GM12878 (cell line): ENCODE data around the gene CACHD1. TPM values are rescaled to one million over a fixed set of nuclear protein-coding genes. Genes with fewer than 3 reads are reported as not detected.

Experiments
- ATAC-seq: fragments of 200-7000 bp; cut with Tn5 transposase; 3 replicates; pipeline ENCODE4 v1.9.1; 2020; ENCODE audit warnings: mild to moderate bottlenecking, moderate library complexity
- BruUV-seq: library from RNA; stranded (reverse); fragments of 400-500 nt; replicated peaks from 2 replicates; lab custom pipeline; 2021; lab: Mats Ljungman, UMichigan
- CTCF ChIA-PET: fragments of 300-600 bp; sonication (Branson Sonifier 250); formaldehyde crosslinking; extraction: SDS; loops from one replicate; lab custom pipeline; 2021; ENCODE audit warnings: inconsistent platforms; lab: Yijun Ruan, JAX
- POLR2A ChIA-PET: fragments of 350-600 bp; formaldehyde crosslinking; extraction: SDS; loops from one replicate; lab custom pipeline; 2021; ENCODE audit warnings: inconsistent platforms; lab: Charles Lee
- RAD21 ChIA-PET: fragments of 300-600 bp; sonication (Branson Sonifier 250); formaldehyde crosslinking; loops from one replicate; lab custom pipeline; 2023; ENCODE audit warnings: antibody characterized with exemption; ENCODE audit not compliant: unreplicated experiment; lab: Charles Lee
- SMC1A ChIA-PET: fragments of 300-600 bp; sonication (Branson Sonifier 250); formaldehyde crosslinking; loops from one replicate; lab custom pipeline; 2023; ENCODE audit not compliant: unreplicated experiment, uncharacterized antibody; lab: Charles Lee
- DNase-seq: peaks from one replicate; pipeline ENCODE4 v3.0.0-alpha.2; 2011; ENCODE audit warnings: low read depth, low spot score
- FAIRE-seq: peaks from 3 replicates; lab custom pipeline; 2011; peaks lifted over from hg19 to GRCh38; lab: Jason Lieb, UNC
- H2AFZ ChIP-seq: 2 replicates; pipeline ENCODE4 v1.6.0; 2011; ENCODE audit warnings: low read depth, low read length, control low read depth; ENCODE audit not compliant: control insufficient read depth
- H3K27ac ChIP-seq: 2 replicates; pipeline ENCODE4 v1.5.1; 2011; ENCODE audit warnings: control low read depth; ENCODE audit not compliant: control insufficient read depth, insufficient read depth
- H3K27me3 ChIP-seq, 2 experiments: replicated peaks in 1 of 2; 2 replicates each; pipeline versions ENCODE4 v1.6.0 to v1.6.1; 2011; ENCODE audit warnings: low read length in 1 of 2; ENCODE audit not compliant: control insufficient read depth in 2 of 2, insufficient read depth in 2 of 2
- H3K36me3 ChIP-seq, 2 experiments: 2 replicates each; pipeline ENCODE4 v1.5.1; 2011; ENCODE audit warnings: low read length in 1 of 2; ENCODE audit not compliant: control insufficient read depth in 2 of 2, insufficient read depth in 2 of 2
- H3K4me1 ChIP-seq: 2 replicates; pipeline ENCODE4 v1.6.1; 2011; ENCODE audit warnings: mild to moderate bottlenecking, low read length, moderate library complexity, mixed read lengths; ENCODE audit not compliant: control insufficient read depth, insufficient read depth
- H3K4me2 ChIP-seq: 2 replicates; pipeline ENCODE4 v1.6.0; 2011; ENCODE audit warnings: control low read depth; ENCODE audit not compliant: control insufficient read depth, insufficient read depth
- H3K4me3 ChIP-seq: fragments of 200-600 bp; sonication (generic); 2 replicates; pipeline ENCODE4 v1.5.1; 2016
- H3K79me2 ChIP-seq: 2 replicates; pipeline ENCODE4 v1.6.0; 2011; ENCODE audit warnings: low read length; ENCODE audit not compliant: control insufficient read depth, insufficient read depth
- H3K9ac ChIP-seq: 2 replicates; pipeline ENCODE4 v1.8.0; 2011; ENCODE audit warnings: low read length, control low read depth, mixed read lengths; ENCODE audit not compliant: control insufficient read depth, insufficient read depth
- H3K9me3 ChIP-seq: replicated peaks from 3 replicates; pipeline ENCODE4 v1.5.1; 2011; ENCODE audit warnings: mild to moderate bottlenecking, low read length; ENCODE audit not compliant: control insufficient read depth, insufficient read depth
- H4K20me1 ChIP-seq: 2 replicates; pipeline ENCODE4 v1.6.0; 2011; ENCODE audit not compliant: control insufficient read depth, insufficient read depth
- CEBPB ChIP-seq, 2 experiments: fragments of 150-350 bp in 1 of 2; IDR thresholded peaks; 2 replicates each; pipeline ENCODE4 v1.6.1; 2012 to 2014; ENCODE audit warnings: low read depth in 2 of 2, low read length in 2 of 2, borderline replicate concordance in 1 of 2, inconsistent platforms in 1 of 2
- FOS ChIP-seq: IDR thresholded peaks from 3 replicates; pipeline ENCODE4 v1.6.1; 2011; ENCODE audit warnings: borderline replicate concordance; ENCODE audit not compliant: insufficient read length; ENCODE audit errors: extremely low read depth
- in situ Hi-C: fragments of 300-500 bp; cut with MboI; formaldehyde crosslinking; loops from 9 replicates; pipeline ENCODE4 v1.14.3; 2018; ENCODE audit warnings: mixed read lengths
- intact Hi-C: fragments of 100-400 bp; cut with micrococcal nuclease; formaldehyde crosslinking; loops from one replicate; pipeline ENCODE4 v1.14.2; 2022; ENCODE audit not compliant: unreplicated experiment
- polyA plus RNA-seq, 11 experiments: library from polyadenylated mRNA; depleted of rRNA in 4 of 11; unstranded in 6 of 11; stranded (reverse) in 5 of 11; fragments of >200 nt; fragmentation: Nextera tagmentation in 4 of 11; fragmentation: Illumina TruSeq in 1 of 11; extraction: Ambion mirVana in 4 of 11; extraction: Trizol in 1 of 11; gene quantifications; 1 replicate in 1 of 11; 2 replicates in 10 of 11; pipeline versions ENCODE4 v1.2.1 to v1.2.3, GENCODE V29; 2011 to 2016; ENCODE audit warnings: inconsistent platforms in 2 of 11, missing spikeins in 2 of 11, low read depth in 1 of 11
- total RNA-seq, 4 experiments: library from RNA; depleted of rRNA in 3 of 4; stranded (reverse); fragments of >200 nt in 3 of 4; fragmentation: Illumina TruSeq in 1 of 4; extraction: Trizol in 1 of 4; gene quantifications; 2 replicates each; pipeline versions ENCODE4 v1.2.1 to v1.2.3, GENCODE V29; 2013 to 2021
- TF ChIP-seq, protein P1 (sequence below): fragments of 450-650 bp; IDR thresholded peaks from 2 replicates; pipeline ENCODE4 v1.6.1; 2017; ENCODE audit warnings: borderline replicate concordance
- TF ChIP-seq, protein P2 (sequence below): fragments of 450-650 bp; formaldehyde crosslinking; IDR thresholded peaks from 2 replicates; pipeline ENCODE4 v1.5.0; 2022; ENCODE audit warnings: mild to moderate bottlenecking, missing genetic modification characterization
- TF ChIP-seq, protein P3 (sequence below): fragments of 450-650 bp; conservative IDR thresholded peaks from 2 replicates; pipeline ENCODE4 v1.6.1; 2017; ENCODE audit warnings: mild to moderate bottlenecking, moderate library complexity

The CACHD1 gene
- total and polyA plus RNA-seq, 10 of the 15 experiments (the other 5 are each of a cell fraction or from before 2014, with no cell fraction given) = 0.03 TPM; not detected in 9

DNA sequence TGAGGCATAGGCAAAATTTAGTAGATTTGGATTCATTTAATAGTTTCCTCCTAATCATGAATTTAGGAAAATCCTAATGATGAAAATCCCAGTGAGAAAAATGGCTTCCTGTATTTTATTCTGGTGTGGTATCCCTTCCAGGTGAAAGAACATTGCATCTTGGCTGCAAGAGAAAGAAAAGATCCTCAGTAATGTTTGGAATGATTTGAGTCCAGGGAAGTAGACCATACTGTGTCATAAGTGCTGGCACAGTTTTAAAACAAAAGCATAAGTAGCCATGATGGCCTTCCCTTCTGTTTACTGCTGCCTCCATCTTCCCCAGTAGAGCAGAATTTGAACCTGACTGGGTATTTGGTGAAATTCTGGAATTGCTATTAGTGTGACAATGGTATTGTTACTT, 52.8 kb downstream of the CACHD1 start:
- ChIA-PET POLR2A (no interaction called here), RAD21 (no interaction called here), CTCF (no interaction called here)
- Histone ChIP-seq H4K20me1 (no peaks in the 10 kb centered on the region), H3K36me3 (no peaks in the 10 kb centered on the region), H3K79me2 (no peaks in the 10 kb centered on the region), H3K4me1 (no peaks in the 10 kb centered on the region), H3K27ac (no peak overlapping the region), H3K27me3 (no peaks in the 10 kb centered on the region; a peak in 1 of 4 replicates), H3K9me3 (no peaks in the 10 kb centered on the region), H3K4me2 (no peak overlapping the region)
- BruUV-seq = no TSS peak
- intact Hi-C loops (no loop called here), in situ Hi-C loops (no loop called here)
- no peak for ATAC-seq
- TF ChIP-seq, protein P1, sequence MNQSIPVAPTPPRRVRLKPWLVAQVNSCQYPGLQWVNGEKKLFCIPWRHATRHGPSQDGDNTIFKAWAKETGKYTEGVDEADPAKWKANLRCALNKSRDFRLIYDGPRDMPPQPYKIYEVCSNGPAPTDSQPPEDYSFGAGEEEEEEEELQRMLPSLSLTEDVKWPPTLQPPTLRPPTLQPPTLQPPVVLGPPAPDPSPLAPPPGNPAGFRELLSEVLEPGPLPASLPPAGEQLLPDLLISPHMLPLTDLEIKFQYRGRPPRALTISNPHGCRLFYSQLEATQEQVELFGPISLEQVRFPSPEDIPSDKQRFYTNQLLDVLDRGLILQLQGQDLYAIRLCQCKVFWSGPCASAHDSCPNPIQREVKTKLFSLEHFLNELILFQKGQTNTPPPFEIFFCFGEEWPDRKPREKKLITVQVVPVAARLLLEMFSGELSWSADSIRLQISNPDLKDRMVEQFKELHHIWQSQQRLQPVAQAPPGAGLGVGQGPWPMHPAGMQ = no peak
- TF ChIP-seq, protein P2, sequence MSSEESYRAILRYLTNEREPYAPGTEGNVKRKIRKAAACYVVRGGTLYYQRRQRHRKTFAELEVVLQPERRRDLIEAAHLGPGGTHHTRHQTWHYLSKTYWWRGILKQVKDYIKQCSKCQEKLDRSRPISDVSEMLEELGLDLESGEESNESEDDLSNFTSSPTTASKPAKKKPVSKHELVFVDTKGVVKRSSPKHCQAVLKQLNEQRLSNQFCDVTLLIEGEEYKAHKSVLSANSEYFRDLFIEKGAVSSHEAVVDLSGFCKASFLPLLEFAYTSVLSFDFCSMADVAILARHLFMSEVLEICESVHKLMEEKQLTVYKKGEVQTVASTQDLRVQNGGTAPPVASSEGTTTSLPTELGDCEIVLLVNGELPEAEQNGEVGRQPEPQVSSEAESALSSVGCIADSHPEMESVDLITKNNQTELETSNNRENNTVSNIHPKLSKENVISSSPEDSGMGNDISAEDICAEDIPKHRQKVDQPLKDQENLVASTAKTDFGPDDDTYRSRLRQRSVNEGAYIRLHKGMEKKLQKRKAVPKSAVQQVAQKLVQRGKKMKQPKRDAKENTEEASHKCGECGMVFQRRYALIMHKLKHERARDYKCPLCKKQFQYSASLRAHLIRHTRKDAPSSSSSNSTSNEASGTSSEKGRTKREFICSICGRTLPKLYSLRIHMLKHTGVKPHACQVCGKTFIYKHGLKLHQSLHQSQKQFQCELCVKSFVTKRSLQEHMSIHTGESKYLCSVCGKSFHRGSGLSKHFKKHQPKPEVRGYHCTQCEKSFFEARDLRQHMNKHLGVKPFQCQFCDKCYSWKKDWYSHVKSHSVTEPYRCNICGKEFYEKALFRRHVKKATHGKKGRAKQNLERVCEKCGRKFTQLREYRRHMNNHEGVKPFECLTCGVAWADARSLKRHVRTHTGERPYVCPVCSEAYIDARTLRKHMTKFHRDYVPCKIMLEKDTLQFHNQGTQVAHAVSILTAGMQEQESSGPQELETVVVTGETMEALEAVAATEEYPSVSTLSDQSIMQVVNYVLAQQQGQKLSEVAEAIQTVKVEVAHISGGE (CRISPR knock-in tag) = no peak
- no peak for TF ChIP-seq FOS
- TF ChIP-seq, protein P3, sequence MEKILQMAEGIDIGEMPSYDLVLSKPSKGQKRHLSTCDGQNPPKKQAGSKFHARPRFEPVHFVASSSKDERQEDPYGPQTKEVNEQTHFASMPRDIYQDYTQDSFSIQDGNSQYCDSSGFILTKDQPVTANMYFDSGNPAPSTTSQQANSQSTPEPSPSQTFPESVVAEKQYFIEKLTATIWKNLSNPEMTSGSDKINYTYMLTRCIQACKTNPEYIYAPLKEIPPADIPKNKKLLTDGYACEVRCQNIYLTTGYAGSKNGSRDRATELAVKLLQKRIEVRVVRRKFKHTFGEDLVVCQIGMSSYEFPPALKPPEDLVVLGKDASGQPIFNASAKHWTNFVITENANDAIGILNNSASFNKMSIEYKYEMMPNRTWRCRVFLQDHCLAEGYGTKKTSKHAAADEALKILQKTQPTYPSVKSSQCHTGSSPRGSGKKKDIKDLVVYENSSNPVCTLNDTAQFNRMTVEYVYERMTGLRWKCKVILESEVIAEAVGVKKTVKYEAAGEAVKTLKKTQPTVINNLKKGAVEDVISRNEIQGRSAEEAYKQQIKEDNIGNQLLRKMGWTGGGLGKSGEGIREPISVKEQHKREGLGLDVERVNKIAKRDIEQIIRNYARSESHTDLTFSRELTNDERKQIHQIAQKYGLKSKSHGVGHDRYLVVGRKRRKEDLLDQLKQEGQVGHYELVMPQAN = no peak
- no peak for TF ChIP-seq CEBPB (IDR thresholded peaks at IDR 0.05; ENCODE audit: borderline replicate concordance in 1 of 2, low read depth in 2 of 2, low read length in 2 of 2)
- TF ChIP-seq, all 136 proteins: peak for 0
- Histone ChIP-seq H2AFZ (no peak overlapping the region), H3K4me3 (no peak overlapping the region), H3K9ac (no peak overlapping the region)
- no peak for FAIRE-seq
- no peak for DNase-seq
- SMC1A ChIA-PET = no interaction called here
